ENCODE results near the gene MCC.

MCC gene

DNA sequence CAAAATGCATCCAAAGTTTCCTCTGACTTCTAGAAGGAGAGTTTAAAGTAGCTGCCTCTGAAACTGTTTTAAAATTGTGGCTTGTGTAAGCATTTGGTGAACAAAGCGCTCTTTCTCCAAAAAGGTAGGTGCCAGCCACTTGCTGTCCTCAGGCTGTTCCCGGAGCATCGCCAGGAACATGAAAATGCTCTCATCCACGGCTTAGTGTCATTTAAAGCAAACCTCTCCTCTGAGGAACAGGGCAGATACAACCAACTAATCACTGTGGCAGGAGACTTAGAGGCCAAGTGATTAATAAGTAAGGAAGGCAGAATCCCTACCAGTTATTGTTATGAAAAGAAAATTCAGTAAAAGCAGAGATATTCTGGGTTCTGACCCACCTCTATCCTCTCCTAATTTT is 346.1 kb downstream of the MCC start:
- DNase-seq (ENCODE audit: low read depth), result no peak

DNA sequence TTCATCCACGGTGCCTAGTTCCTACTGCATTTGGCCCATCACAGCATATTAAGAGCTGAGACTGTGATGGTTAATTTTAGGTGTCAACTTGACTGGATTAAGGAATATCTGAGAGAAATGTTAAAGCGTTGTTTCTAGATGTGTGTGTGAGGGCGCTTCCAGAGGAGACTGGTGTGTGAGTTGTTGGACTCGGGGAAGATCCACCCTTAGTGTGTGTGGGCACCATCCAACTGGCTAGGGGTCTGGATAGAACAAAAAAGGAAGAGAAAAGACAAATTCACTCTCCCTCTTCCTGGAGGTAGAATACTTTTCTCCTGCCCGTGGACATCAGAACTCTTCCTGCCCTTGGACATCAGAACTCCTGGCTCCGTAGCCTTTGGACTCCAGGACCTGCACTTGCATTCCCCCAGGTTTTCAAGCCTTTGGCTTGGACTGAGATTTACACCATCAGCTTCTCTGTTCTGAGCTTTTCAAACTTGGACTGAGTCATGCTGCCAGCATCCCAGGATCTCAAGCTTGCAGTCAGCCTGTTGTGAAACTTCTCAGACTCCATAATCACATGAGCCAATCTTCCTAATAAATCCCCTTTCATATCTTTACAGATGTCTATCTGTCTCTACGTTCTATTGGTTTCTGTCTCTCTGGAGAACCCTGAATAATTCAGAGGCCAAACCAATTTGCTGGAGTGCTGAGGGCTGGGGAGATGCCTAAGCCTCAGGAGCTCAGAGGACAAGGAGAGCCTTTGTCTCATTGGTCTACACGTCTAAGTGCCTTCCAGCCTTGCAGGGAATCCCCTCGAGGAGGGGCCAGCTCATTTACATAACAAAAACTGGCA is 347.2 kb downstream of the MCC start:
- DNase-seq (ENCODE audit: low read depth), result no peak

DNA sequence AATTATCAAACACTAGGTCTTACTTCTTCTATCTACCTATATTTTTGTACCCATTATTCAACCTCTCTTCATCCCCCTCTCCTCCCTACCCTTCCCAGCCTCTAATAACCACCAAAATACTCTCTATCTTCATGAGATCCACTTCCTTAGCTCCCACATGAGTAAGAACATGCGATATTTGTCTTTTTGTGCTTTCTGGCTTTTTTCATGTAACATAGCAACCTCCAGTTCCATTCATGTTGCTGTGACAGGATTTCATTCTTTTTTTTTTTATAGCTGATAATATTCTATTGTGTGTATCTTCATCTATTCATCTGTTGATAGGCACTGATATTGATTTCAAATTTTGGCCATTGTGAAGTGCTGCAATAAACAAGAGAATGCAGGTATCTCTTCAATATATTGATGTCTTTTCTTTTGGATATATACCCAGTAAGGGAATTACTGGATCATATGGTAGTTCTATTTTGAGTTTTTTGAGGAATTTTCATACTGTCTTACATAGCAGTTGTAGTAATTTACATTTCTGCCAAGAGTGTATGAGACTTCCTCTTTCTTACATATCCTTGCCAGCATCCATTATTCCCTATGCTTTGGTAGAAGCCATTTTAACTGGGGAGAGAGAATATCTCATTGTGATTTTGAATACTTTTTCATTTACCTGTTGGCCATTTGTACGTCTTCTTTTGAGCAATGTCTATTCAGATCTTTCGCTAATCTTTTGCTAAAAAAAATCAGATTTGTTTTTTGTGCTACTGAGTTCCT is 354.9 kb downstream of the MCC start:
- no peak for DNase-seq (ENCODE audit: low read depth)

DNA sequence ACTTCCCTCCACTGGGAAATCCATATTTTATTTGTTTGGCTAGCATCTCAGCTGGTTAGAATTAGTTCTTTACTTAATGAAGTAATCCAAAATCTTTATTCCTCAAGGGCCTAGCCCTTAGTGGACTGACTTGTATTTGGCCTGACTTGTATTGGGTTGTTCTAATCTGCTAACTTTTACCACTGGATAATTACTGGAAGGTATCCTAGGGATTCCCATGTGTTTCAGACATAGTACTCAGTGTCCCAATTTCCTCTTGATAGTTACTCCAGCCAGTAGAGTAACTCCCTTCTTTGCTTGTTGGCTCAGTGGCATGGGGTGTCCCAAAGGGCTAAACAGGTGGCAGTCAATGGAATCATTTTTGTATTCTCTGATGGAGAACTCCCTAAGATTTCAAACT is 355.7 kb downstream of the MCC start:
- no peak for DNase-seq (ENCODE audit: low read depth)

DNA sequence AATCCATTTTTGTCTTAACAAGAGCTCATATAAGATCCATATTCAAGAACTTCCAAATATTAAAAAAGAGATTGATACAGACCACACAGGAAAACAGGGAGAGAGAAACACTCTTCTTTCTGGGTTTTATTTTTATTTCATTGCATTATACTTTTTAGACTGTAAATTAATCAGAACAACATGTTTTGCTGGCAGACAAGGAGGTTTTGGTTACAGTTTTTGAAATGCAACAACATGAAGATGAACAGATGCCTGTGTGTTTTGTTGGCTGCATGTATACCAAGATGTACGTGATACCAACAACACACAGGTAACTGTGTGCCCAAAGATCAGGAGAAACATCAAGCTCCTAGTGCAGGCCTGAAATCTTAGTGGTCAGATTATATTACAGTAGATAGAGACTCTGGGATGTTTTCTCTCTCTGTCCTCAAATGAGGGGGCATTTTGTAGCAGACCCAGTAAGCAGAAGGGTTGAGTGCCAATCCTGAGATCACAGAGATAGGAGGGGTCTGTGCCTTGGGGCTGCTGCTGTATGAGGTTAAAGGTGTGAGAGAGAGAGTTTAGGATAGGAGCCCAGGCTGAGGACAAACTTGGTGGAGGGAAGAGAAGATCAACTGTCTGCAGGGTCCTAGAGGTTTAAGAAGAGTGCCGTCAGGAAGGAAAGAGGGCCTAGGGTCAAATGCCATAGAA is 359.5 kb downstream of the MCC start:
- no peak for DNase-seq (ENCODE audit: low read depth)

DNA sequence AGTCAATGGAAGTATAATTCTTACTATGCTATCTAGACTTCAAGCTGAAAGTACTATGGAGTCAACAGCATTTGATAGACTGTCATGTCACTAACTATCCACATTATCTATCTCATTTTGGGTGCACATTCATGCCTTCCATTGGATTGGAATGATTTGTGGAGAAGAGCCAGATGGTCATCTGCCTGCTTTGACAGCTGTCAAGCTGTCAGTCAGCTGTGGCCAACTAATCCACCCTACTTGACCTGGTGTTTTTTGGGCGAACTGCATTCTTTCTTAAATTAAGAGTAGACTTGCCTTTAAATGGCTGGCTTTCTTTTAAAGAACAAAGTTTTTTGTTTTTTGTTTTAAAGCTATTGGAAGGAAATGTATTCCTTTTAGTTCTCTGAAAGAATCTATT is 360.2 kb downstream of the MCC start:
- no peak for DNase-seq (ENCODE audit: low read depth)

DNA sequence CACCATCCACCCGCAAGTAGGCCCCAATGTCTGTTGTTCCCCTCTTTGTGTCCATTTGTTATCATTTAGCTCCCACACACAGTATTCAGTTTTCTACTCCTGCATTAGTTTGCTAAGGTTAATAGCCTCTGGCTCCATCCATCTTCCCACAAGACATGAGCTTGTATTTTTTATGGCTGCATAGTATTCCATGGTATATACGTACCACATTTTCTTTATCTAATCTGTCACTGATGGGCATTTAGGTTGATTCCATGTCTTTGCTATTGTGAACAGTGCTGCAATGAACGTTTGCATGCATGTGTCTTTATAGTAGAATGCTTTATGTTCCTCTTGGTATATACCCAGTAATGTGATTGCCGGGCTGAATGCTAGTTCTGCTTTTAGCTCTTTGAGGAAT is 361.2 kb downstream of the MCC start:
- DNase-seq (ENCODE audit: low read depth), result no peak

DNA sequence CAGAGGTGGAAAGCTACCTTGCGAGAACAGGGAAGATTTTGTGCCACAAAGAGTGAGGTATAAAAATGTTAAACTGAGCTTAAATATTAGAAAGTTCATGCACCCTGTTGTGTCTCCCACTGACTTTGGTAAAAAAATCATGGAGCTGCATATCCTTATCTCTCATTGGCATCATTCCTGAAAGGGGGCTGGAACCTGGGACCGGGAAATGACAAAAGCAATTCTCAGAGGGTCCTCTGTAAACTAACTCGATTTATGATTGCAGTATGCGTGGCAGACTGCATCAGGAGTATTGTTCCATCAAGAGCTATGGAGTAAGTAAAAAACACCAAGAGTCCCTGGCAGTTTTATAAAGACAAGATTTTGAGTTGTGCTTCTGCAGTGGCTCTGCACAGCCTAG is 362.9 kb downstream of the MCC start:
- no peak for DNase-seq (ENCODE audit: low read depth)

DNA sequence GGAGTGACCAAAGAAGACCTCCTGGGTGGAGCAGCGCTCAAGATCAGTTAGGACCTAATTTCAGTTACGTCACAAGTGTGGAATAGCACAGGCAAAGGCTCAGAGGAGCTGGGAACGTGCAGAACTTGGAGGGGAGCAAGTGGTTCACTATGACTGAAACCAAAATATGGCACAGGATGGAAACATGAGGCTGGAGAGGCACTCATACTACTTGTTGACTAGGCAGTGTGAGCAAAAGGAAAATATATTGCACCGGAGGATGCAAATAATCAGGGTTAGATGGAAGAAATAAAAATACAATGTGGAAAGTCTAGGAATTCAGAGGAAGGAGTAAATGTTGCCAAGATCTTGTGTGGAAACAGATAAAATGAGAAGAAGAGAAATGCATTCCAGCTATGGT is 363.3 kb downstream of the MCC start:
- DNase-seq (ENCODE audit: low read depth), result no peak

DNA sequence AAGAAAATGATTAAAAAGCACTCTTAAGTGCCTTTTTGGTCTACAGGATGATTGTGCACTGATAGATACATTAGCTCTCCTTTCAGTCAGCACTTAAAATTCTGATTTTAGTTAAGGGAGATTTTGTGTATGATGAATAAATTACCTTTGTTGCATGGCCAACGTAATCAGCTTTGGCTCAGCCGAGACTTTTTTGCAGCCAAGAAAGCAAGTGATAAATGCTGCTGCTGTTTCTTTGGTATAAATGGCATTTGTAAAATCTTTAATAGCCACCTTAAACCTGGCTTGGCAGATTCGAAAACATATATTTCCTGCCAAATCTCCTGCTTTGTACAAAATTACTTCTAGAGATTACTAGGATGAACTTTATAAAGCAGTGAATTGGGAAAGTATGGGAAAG is 364.0 kb downstream of the MCC start:
- no peak for DNase-seq (ENCODE audit: low read depth)

DNA sequence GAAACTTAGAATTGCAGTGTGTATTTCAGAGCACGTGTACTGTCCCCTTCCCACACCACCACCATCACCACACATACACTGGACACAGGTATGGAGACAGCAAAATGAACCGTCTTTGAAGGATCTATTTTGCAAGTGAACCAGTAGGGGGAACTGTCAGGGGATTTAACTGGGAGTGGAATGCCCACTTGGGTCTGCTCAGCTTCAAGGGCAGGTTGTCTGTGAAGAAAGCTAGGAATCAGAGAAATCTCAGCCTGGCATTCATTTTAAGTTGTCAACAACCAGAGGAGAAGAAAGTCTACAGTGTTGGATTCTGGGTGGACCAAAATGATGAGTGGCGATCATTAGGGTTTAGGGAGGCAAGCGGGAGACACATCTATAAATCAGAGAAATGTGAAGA is 364.6 kb downstream of the MCC start:
- no peak for DNase-seq (ENCODE audit: low read depth)

DNA sequence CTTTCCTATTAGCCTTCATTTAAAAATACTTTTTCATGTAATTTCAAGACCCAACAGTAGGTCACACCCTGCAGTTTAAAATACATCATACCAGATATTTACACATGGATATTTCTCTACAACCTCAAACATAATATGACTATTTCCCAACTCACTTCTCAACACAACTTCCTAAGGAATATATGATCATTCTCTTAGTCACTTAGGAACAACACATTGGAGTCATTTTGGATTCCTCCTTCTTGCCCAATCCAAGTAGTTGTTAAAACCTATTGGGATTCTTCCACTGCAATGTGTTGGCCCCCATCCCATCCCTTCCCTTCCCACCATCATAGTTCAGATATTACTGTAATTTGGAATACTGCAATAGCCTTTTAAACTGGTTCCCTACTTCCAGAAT is 366.2 kb downstream of the MCC start:
- no peak for DNase-seq (ENCODE audit: low read depth)

DNA sequence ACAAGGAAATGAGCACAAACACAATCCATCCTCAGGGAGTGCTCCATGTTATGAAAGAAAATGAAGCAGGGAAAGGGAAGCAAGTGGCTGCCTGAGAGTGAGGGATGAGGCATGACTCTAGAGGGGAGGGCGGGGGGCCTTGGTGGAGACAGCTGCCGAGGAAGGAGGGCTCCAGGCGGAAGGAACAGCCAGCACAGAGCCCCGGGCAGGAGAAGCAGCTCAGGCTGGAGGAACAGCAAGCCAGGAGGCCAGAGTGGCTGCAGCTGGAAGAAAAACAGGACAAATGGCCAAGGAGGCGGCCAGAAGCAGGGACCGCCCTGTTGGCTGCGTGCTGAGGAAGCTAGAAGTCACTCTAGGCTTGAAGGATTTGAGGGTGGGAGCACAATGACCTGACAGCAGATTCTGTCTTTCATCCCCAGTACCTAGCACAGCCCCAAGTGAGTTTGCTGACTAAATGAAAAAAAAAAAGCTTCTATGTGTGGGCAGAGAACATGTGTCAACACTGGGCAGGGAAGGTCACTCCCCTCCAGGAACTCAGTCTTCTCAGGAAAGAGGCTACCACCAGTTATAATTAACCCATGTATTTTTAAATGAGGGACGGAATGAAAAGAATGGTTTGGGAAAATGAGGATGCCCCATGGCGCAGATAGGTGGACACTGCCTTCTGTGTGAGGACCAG is 368.9 kb downstream of the MCC start:
- no peak for DNase-seq (ENCODE audit: low read depth)

DNA sequence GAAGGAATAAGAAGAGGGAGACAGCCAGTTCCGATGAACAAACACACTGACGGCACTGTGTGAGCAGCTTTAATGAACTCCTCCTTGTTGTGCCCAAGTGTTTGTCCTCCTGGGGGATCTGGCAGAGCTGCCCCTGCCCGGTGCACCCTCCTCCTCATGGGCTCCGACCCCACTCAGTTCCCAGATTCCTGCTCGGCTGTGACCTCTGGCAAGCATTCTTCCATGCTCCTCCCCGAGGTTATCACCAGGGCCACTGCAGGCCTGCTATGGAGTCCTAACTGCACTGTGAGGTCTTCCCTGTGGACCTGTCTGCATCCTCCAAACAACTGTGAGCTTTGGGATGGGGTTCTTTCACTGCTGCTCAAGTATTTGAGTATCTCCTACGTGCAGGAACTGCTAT is 369.5 kb downstream of the MCC start:
- no peak for DNase-seq (ENCODE audit: low read depth)

DNA sequence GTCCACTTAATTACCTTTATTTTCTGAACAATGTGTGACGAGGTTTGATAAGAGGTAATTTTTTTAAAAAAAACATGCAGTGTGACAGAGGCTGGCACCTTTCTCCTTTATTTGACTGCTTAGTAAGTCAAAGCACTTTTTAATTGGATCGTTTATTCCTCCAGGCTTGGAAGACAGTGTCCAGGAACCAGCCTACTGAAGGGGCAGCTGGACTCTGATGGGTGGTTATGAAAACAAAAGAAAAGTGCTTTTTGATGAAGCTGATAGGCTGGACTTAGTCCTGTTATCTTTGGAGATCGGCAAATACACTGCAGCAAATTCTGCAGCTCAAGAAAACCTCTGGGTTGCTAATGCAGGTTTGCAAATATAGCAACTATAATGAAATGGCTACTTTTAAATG is 370.0 kb downstream of the MCC start:
- DNase-seq (ENCODE audit: low read depth), result no peak

DNA sequence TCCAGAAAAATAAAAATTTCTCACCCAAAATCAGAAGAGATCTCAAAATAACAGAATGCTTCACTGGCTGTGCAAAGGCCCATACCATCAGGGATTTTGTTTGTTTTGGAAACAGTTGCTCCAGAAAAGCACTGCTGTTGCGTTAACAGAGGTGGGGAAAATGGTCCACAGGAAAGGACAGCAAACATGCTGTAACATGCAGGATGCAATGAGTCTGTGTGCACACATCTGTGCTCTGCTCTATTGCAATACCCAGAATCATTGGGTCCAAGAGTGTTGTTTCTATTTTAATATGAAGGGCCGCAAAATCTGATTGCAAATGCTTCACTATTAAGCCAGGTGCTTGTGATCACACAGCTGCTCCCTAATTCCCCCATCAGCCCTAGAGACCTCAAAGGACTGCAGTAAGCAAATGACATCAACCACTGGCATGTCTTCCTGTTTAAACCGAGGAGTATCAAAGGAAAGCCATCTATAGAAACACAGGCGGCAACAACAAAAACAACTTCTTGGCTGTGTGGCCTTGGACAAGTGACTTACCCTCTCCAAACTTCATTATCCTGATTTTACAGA is 370.6 kb downstream of the MCC start:
- DNase-seq (ENCODE audit: low read depth), result no peak

DNA sequence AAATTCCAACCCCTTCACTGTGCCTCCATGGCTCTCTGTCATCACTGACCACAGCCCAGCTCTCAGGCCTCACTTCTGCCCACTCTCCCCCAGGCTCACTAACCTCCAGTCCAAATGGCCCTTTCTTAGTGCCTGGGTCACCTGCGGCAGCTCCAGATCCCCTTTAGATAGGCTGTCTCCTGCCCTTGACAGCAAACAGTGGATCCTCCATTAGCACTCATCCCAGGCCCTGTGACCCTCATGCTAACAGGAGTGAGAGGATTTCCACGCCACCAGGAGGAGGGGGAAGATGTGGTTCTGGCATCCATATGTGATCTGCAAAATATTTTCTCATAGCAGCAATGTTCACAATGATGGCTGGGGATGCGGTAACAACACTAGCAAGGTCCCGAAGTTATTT is 372.3 kb downstream of the MCC start:
- DNase-seq (ENCODE audit: low read depth), result no peak

DNA sequence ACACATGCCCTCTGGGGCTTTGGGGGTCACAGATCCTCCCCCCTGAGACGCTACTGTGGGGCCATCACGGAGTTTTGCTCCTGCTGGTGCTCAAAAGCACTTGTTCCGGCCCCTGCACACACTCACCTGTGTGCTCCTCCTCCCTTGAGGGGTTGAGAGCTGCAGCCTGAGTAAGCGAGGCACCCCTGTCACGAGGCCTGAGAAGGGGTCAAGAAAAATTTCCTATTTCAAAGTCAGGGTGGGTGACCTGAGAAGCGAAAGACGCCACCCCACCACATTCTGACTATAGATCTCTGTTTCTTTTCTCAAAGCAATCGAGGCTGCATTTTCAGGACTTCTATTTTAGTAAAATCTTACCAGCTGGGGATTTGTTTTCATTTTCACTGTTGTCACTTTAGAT is 373.2 kb downstream of the MCC start:
- DNase-seq (ENCODE audit: low read depth), result no peak

DNA sequence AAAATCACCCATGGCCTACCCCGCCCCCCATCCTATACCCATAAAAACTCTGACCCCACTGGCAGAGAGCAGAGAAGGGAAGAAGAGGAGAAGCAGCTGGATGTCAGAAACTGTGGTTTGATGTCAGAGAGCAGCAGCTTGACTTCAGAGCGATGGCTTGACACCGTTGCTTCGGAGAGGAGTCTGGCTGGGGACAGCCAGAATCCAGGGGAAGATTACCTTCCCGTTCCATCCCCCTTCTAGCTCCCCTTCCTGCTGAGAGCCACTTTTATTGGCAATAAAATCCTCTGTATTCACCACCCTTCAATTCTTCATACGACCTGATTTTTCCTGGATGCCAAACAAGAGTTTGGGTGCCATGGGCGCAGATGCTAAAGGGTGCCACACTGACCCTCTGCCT is 373.7 kb downstream of the MCC start:
- no peak for DNase-seq (ENCODE audit: low read depth)

DNA sequence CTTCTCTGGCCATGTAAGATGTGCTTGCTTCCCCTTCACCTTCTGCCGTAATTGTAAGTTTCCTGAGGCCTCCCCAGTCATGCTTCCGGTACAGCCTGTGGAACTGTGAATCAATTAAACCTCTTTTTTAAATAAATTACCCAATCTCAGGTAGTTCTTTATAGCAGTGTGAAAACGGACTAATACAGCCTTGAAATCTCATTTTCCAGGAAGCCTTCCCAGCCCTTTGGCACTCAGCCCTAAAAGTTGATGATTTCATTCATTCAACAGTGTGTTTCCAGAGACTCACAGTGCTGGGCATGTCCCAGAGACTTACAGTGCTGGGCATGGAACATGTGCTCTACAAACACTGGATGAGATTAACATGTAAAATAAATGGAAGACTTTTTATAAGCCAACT is 375.8 kb downstream of the MCC start:
- DNase-seq (ENCODE audit: low read depth), result no peak

DNA sequence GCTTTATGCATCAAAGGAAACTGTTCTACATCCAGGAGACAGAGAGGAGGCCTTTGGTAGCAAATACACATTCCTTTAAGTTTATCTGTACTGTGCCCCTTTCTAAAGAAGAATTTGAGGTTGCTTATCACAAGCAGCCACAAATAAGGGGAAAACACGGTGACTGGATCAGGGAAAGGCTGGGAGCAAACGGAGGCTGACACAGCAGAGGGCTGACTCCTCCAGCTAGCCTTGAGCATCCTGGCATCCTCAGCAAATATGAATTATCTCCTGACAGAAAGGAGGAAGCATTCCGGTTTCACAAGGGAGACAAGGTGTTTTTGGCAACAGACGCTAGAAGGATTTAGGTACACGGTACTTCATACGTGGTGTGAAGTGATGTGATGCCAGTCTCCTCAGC is 378.1 kb downstream of the MCC start:
- DNase-seq (ENCODE audit: low read depth), result no peak

DNA sequence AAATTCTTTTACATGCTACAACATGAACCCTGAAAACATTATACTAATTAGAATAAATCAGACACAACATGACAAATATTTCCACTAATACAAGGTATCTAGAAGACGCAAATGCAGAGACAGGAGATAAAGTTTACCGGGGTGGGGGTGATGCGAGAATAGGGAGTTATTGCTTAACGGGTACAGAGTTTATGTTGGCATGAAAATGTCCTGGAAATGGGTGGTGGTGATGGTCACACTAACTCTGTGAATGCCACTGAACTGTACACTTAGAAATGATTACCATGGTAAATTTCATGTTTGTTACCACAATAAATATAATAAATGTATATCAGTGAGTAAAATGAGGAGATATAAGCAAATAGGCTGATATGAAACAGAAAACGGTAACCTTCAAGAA is 378.9 kb downstream of the MCC start:
- no peak for DNase-seq (ENCODE audit: low read depth)

Data from activated T-helper 9 cell treated with anti-CD3 and anti-CD28 coated beads, Interleukin-2, amount 50 U/mL, for 16 hours (primary cell).